GM18508 (cell line): ENCODE measurements around the gene OR2B3.
"Not testable (repeated sequence)": the region's sequence is repeated elsewhere in the genome, so short reads cannot be mapped to it uniquely, and the experiment has no call there.

Experiments
- ATAC-seq: cut with Tn5 transposase; IDR thresholded peaks from one replicate; pipeline ENCODE4 v1.9.1; 2021; ENCODE audit warnings: moderate number of reproducible peaks; ENCODE audit not compliant: insufficient read depth, unreplicated experiment

OR2B3 gene, protein sequence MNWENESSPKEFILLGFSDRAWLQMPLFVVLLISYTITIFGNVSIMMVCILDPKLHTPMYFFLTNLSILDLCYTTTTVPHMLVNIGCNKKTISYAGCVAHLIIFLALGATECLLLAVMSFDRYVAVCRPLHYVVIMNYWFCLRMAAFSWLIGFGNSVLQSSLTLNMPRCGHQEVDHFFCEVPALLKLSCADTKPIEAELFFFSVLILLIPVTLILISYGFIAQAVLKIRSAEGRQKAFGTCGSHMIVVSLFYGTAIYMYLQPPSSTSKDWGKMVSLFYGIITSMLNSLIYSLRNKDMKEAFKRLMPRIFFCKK

DNA sequence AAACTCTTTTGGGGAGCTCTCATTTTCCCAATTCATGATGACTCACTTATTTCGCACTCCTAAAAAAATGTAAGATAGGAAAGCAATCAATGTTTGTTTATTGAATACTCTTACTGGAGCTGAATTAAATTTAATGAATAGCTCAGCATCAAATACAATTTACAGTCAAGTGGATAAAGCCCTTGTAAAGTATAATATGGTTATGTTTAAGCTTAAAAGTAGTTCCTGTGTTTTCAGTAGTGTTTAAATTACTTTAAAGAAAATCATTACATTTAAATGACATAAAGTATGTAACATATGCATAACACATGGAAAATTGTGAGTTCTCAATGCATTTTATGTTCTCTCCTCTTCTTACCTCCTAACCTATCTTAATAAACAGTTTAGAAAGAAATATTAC, at the start of gene OR2B3:
Gene OR2B3, minus strand, starts transcription at position 101 of the 400 bp plus-strand sequence. Its CDS starts 65 bp downstream, at position 36.
- ATAC-seq = no peak

GRCh38 chr6:29131691-29132090, 44.6 kb upstream of the OR2B3 start:
- no peak for ATAC-seq

DNA sequence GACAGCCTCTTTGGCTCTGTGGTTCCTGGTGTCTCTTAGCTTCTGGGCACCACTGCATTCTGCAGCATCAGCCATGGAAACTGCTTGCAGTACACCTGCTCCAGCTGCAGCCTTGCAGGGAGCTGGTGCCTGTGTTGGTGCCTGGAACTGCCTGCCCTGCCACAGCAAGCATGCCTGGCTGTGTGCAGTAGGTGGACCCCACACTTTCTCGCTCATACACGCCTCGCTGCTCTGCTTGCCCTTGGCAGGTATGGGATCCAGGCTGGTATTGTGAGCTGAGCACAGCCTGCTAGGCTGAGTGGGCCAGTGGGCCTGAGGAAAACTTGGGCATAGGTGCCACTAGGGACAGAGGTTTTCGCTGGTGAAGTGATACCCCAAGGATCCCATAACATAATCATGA, 43.5 kb upstream of the OR2B3 start:
- no peak for ATAC-seq

- no peak for ATAC-seq
Measured at GRCh38 chr6:29129326-29130012, 42.4 kb upstream of the OR2B3 start.

- not testable (repeated sequence) for ATAC-seq
Measured at GRCh38 chr6:29114964-29115363, 27.9 kb upstream of the OR2B3 start.

DNA sequence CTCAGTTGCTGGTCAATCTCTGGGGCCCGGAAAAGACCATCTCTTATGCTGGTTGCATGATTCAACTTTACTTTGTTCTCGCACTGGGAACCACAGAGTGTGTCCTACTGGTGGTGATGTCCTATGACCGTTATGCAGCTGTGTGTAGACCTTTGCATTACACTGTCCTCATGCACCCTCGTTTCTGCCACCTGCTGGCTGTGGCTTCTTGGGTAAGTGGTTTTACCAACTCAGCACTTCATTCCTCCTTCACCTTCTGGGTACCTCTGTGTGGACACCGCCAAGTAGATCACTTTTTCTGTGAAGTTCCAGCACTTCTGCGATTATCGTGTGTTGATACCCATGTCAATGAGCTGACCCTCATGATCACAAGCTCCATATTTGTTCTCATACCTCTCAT, 25.0 kb upstream of the OR2B3 start:
- no peak for ATAC-seq

- ATAC-seq = no peak
Measured at GRCh38 chr6:29107758-29108157, 20.6 kb upstream of the OR2B3 start, which contains the start of gene OR2J3. Gene OR2J3 (plus strand): TSS chr6:29108058. CDS start chr6:29111891, 3,833 bp downstream.

- ATAC-seq = no peak
Measured at GRCh38 chr6:29099190-29099589, 12.1 kb upstream of the OR2B3 start, which contains the start of gene OR2J1. Gene OR2J1 (plus strand): TSS chr6:29099490. CDS start chr6:29100943, 1,453 bp downstream.

- no peak for ATAC-seq
Measured at GRCh38 chr6:29097803-29098202, 10.7 kb upstream of the OR2B3 start.

DNA sequence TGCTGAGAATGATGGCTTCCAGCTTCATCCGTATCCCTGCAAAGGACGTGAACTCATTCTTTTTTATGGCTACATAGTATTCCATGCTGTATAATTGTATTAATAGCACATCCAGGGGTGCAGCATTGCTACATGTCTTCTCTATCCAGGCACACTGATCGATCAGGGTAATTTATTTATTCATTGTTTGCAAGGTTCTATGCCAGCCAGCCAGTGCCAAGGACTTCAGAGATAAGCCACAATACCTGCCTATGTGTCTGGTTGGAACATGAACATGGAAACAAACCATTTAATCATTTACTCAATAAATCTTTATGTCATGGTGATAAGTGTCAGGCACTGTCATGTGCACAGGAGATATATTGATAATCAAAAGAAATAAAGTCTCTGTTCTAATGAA, 5.8 kb upstream of the OR2B3 start:
- ATAC-seq = no peak

DNA sequence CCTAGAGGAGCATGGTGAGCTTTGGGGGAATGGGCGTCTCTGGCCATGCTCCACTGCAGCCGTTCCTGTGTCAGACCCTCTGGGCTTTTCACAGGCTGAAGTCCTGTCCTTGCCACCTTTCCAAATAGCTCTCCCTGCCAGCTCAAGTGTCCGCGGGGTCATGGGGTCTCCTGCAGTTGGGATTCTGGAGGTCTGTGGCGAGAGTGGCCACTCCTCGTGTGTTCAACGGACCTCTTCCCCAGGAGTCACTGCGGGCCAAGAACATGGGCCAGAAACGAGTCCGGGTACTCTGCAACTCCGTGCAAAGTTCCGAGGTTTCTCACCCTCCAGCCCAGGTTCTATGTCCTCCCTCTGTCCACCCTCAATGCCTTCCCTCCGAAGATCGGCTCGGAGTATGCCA, 4.7 kb downstream of the OR2B3 start:
- ATAC-seq = no peak

GRCh38 chr6:29081312-29081711, 5.8 kb downstream of the OR2B3 start:
- ATAC-seq = no peak

DNA sequence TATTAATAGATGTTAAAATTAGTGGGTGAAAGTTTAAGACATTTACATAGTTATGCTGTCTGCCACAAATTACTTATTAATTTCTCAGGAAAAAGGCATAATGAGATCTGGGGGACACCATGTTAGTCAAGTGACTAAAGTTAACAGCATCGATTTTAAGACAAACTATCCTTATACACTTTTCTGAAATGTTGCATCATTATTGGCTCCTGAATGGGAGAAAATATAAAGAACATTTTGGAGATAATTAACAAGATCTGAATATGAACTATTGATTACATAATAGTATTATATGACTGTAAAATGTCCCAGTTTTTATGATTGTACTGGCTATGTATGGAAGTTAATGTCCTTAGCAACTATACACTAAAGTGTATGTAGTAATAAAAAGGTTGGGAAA, 7.9 kb downstream of the OR2B3 start:
- ATAC-seq = no peak

- ATAC-seq = no peak
Measured at GRCh38 chr6:29071831-29072723, 15.0 kb downstream of the OR2B3 start.

GRCh38 chr6:29051680-29052079, 35.4 kb downstream of the OR2B3 start:
- no peak for ATAC-seq

- no peak for ATAC-seq
Measured at GRCh38 chr6:29045075-29045474, 42.0 kb downstream of the OR2B3 start, which contains the start of gene OR2W1. Gene OR2W1 (minus strand): TSS chr6:29045175. CDS start chr6:29045175, 0 bp downstream.
